SK-N-MC (cell line): ENCODE results near the gene BTBD18.

ENCODE experiments used
- DNase-seq: peaks from one replicate; pipeline ENCODE4 v3.0.0-alpha.2; 2011; ENCODE audit warnings: low read depth, low spot score
- H3K27ac ChIP-seq: fragments of 200-600 bp; sonication (generic); 2 replicates; pipeline ENCODE4 v1.5.1; 2016; ENCODE audit warnings: mixed run types
- H3K36me3 ChIP-seq: fragments of 200-600 bp; sonication (generic); 2 replicates; pipeline ENCODE4 v1.6.1; 2017; ENCODE audit warnings: antibody characterized with exemption, low read length, mixed read lengths; ENCODE audit not compliant: insufficient read depth
- H3K4me3 ChIP-seq: fragments of 200-600 bp; sonication (generic); 2 replicates; pipeline ENCODE4 v1.5.1; 2016
- H3K9ac ChIP-seq: fragments of 200-600 bp; sonication (generic); 2 replicates; pipeline ENCODE4 v1.8.0; 2017; ENCODE audit warnings: mixed run types, mixed read lengths; ENCODE audit not compliant: insufficient read length
- H3K9me3 ChIP-seq: fragments of 200-600 bp; sonication (generic); 2 replicates; pipeline ENCODE4 v1.6.1; 2017; ENCODE audit warnings: low read depth, mild to moderate bottlenecking, antibody characterized with exemption, low read length, moderate library complexity, mixed read lengths
- EZH2 ChIP-seq: fragments of 200-600 bp; sonication (generic); IDR thresholded peaks from one replicate; pipeline ENCODE4 v1.6.1; 2017; ENCODE audit warnings: antibody characterized with exemption
- FOXP2 ChIP-seq: optimal IDR thresholded peaks from 2 replicates; pipeline ENCODE3; 2011; ENCODE audit warnings: mild to moderate bottlenecking, moderate library complexity; ENCODE audit not compliant: insufficient read depth; ENCODE audit errors: extremely low read length, control extremely low read depth
- POLR2AphosphoS5 ChIP-seq: IDR thresholded peaks from 2 replicates; pipeline ENCODE4 v1.6.1; 2012; ENCODE audit warnings: mild to moderate bottlenecking, low read depth, low read length, borderline replicate concordance

Gene BTBD18

GRCh38 chr11:57778318-57779037 lies 26.9 kb upstream of the BTBD18 start:
- H3K9me3 ChIP-seq = no peaks in the 10 kb centered on the region
- DNase-seq = peak; percentile 99
- H3K9ac ChIP-seq = peak overlapping the region; percentile 69
- peak overlapping the region; percentile 74 for H3K4me3 ChIP-seq
- H3K36me3 ChIP-seq = 0 out of 2 replicates have a peak, but pooled peaks cover 12% of the 10 kb centered on the region
- no peak for TF ChIP-seq EZH2
- peak; percentile 55; the same call in 1 of the 2 replicates for TF ChIP-seq POLR2AphosphoS5
- TF ChIP-seq FOXP2 = peak; percentile 99
- H3K27ac ChIP-seq = peak overlapping the region; percentile 97

- no peak for DNase-seq
- Histone ChIP-seq H3K27ac (peak overlapping the region; percentile 97), H3K4me3 (peak overlapping the region; percentile 74), H3K9ac (peak overlapping the region; percentile 69), H3K36me3 (0 out of 2 replicates have a peak, but pooled peaks cover 12% of the 10 kb centered on the region), H3K9me3 (no peaks in the 10 kb centered on the region)
- TF ChIP-seq FOXP2 = no peak
- no peak for TF ChIP-seq POLR2AphosphoS5
- no peak for TF ChIP-seq EZH2
Measured at GRCh38 chr11:57777969-57778317, 26.3 kb upstream of the BTBD18 start.

- peak overlapping the region; percentile 97 for H3K27ac ChIP-seq
- H3K9ac ChIP-seq = no peak overlapping the region
Measured at GRCh38 chr11:57776577-57777210, 25.1 kb upstream of the BTBD18 start.

GRCh38 chr11:57776031-57776521 lies 24.5 kb upstream of the BTBD18 start:
- Histone ChIP-seq H3K27ac (peak overlapping the region; percentile 97), H3K9me3 (no peaks in the 10 kb centered on the region), H3K9ac (no peak overlapping the region), H3K4me3 (no peak overlapping the region), H3K36me3 (0 out of 2 replicates have a peak, but pooled peaks cover 6% of the 10 kb centered on the region)
- DNase-seq = no peak
- TF ChIP-seq POLR2AphosphoS5 (no peak), FOXP2 (no peak), EZH2 (no peak)

More at GRCh38 chr11:57776577-57777210, 25.1 kb upstream of the BTBD18 start:
- Histone ChIP-seq H3K9me3 (no peaks in the 10 kb centered on the region), H3K36me3 (0 out of 2 replicates have a peak, but pooled peaks cover 11% of the 10 kb centered on the region), H3K4me3 (no peak overlapping the region)
- no peak for DNase-seq
- no peak for TF ChIP-seq FOXP2
- TF ChIP-seq POLR2AphosphoS5 = no peak
- TF ChIP-seq EZH2 = no peak

- TF ChIP-seq POLR2AphosphoS5 (no peak), EZH2 (no peak), FOXP2 (no peak)
- H3K9ac ChIP-seq = no peak overlapping the region
- DNase-seq = no peak
Measured at GRCh38 chr11:57775491-57775890, 23.9 kb upstream of the BTBD18 start.

GRCh38 chr11:57773026-57773598 lies 21.5 kb upstream of the BTBD18 start:
- DNase-seq = no peak
- Histone ChIP-seq H3K9ac (no peak overlapping the region), H3K36me3 (no peaks in the 10 kb centered on the region; the same call in none of the 2 replicates), H3K4me3 (no peak overlapping the region), H3K9me3 (no peaks in the 10 kb centered on the region), H3K27ac (no peak overlapping the region)
- TF ChIP-seq FOXP2 (no peak), EZH2 (no peak), POLR2AphosphoS5 (no peak)

More at GRCh38 chr11:57775491-57775890, 23.9 kb upstream of the BTBD18 start:
- no peaks in the 10 kb centered on the region for H3K9me3 ChIP-seq
- H3K36me3 ChIP-seq = 0 out of 2 replicates have a peak, but pooled peaks cover 3% of the 10 kb centered on the region
- no peak overlapping the region for H3K4me3 ChIP-seq
- peak overlapping the region; percentile 97 for H3K27ac ChIP-seq

- no peak for DNase-seq
- Histone ChIP-seq H3K9ac (no peak overlapping the region), H3K9me3 (no peaks in the 10 kb centered on the region), H3K27ac (peak overlapping the region; percentile 25; the same call in 1 of the 2 replicates), H3K36me3 (peaks cover under 1% of the 10 kb centered on the region), H3K4me3 (no peak overlapping the region)
- TF ChIP-seq FOXP2 (no peak), EZH2 (no peak), POLR2AphosphoS5 (no peak)
Measured at GRCh38 chr11:57772562-57772961, 20.9 kb upstream of the BTBD18 start.

- Histone ChIP-seq H3K36me3 (peaks cover 13% of the 10 kb centered on the region), H3K9me3 (no peaks in the 10 kb centered on the region), H3K9ac (no peak overlapping the region), H3K27ac (no peak overlapping the region), H3K4me3 (no peak overlapping the region)
- TF ChIP-seq POLR2AphosphoS5 (no peak), FOXP2 (no peak), EZH2 (no peak)
- no peak for DNase-seq
Measured at GRCh38 chr11:57771365-57771764, 19.7 kb upstream of the BTBD18 start.
